Pericardium fibroblast (primary cell): ENCODE data around the gene CBX4. TPM values are rescaled to one million over a fixed set of nuclear protein-coding genes. Genes with fewer than 3 reads are reported as not detected.

Experiments
- total RNA-seq: library from RNA; depleted of rRNA; stranded (reverse); fragments of >200 nt; gene quantifications from 2 replicates; pipeline ENCODE4 v1.2.3, GENCODE V29; 2015

Gene CBX4
- total RNA-seq, result 11.4 and 17.2 TPM in 2 replicates

DNA sequence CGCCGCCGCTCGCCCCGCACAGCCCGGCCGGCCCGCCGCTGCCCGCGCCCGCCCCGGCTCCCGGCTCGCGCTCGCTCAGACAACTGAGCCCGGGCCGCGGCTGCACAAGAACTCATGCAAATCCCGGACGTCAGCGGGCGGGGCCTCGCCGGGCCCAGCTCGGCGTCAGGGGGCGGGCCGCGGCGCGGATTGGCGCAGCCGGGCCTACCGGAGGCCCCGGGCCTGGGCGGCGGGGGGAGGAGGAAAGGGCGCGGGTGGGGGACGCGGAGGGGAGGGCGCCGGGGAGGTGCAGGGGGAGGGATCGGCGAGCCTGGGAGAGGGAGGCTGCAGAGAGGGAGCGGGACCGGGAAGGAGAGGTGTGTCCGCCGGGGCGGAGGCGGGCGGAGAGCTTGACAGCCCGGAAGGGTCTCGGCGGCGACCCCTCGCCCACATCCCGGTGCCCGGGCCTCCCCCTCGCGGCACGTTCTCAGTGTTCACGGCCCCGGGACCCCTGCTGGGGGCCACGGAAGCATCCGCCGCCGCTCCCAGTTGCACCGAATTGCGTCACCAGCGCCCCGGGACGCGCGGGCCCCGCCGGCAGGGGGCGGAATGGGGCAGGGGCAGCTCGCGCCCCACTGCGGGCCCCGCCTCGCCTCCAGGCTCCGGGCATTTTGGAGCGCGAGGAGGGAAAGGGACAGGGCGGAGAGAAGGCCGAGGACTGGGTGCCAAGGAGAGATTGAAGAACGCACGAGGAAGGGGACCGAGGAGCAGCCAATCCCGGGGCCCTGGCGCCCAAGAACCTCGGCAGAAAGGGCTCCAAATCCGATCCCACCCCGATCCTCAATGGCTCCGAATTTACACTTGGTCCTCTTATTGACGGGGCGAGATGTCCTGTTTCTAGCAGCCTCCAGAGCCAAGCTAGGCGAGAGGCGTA lies at the start of gene CBX4:
CBX4 (minus strand) TSS at position 85 of the 913 bp plus-strand sequence. CDS start 189 bp downstream, outside the sequence.

DNA sequence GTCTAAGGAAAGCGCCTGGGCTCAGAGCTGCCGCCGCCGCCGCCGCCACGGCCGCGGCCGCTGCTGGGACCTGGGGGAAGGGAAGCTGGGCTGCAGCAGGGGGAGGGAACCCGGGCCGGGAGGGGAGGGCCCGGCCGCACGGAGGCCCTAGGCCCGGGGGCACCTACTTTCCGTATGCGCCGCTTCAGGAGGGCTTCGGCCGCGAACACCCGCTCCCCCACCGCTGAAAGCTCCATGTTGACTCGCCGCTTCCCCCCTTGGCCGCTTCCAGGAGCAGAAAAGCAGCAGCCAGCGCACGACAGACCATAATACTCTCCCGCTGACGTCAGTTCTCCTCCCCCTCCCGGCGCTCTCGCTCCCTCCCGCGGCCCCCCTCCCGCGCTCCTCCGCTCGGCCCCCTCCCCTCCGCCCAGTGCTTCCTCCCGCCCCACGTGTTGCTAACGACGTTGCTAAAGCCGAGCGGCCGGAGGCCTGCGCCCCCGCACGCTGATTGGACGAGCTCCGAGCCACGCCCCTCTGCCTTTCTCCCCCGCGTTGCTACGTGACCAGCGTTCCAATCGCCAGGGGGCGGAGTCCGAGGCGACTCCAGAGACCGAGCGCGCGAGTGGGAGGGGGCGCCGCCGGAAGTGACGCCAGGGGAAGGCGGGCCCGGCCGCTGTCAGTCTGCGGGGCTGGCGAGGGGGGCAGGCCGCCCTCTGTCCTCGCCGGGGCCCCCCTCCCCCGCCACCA lies 42.3 kb downstream of the CBX4 start, which contains the start of gene CBX8:
CBX8 (minus strand) TSS at position 315 of the 729 bp plus-strand sequence; CDS start at position 236, 79 bp downstream.

Other genes starting within 250 kb of the CBX4 start
- gene RBFOX3, start 228.4 kb downstream of the CBX4 start, total RNA-seq, result not detected in 2 replicates
- gene ENPP7, start 108.5 kb downstream of the CBX4 start, total RNA-seq, result not detected in 2 replicates
- 1.8 and 4.9 TPM in 2 replicates for gene CBX2, start 61.3 kb downstream of the CBX4 start, total RNA-seq
- 3.0 and 4.4 TPM in 2 replicates for gene CBX8, start 42.4 kb downstream of the CBX4 start, total RNA-seq
- gene TBC1D16, start 196.4 kb upstream of the CBX4 start, total RNA-seq, result 34.9 and 79.6 TPM in 2 replicates
- gene CCDC40, start 197.2 kb upstream of the CBX4 start, total RNA-seq, result 1.5 TPM in 2 replicates